ENCODE data around the gene TMEM187. TPM values are rescaled to one million over a fixed set of nuclear protein-coding genes. Genes with fewer than 3 reads are reported as not detected.

The TMEM187 gene
- total and polyA plus RNA-seq, 7 donors: 3.5 to 9.3 (median 3.8) TPM

GRCh38 chrX:154021131-154021611 is 48.6 kb downstream of the TMEM187 start:
- Histone ChIP-seq H3K27ac (peak overlapping the region; percentile 82 to 91 (median 88)), H3K9me3 (no peaks in the 10 kb centered on the region), H3K27me3 (no peaks in the 10 kb centered on the region), H3K36me3 (peaks cover 0 to 7% (median 0%) of the 10 kb centered on the region in 4 donors), H3K4me1 (peaks cover 0 to 25% (median 16%) of the 10 kb centered on the region in 4 donors), H3K4me3 (no peak overlapping the region)
- TF ChIP-seq CTCF (IDR thresholded peaks at IDR 0.05) (no peak), POLR2AphosphoS5 (IDR thresholded peaks at IDR 0.05) (peak in 1 of 4 donors; percentile 9), POLR2A (IDR thresholded peaks at IDR 0.05) (no peak), EP300 (IDR thresholded peaks at IDR 0.05) (no peak)
- intact Hi-C loops (cut with DNase I): no loop called here
- DNase-seq: no peak
- 70 to 87% methylated on average over 11 of the region's 11 CpGs for WGBS, 2 donors

- intact Hi-C loops (cut with DNase I): no loop called here
- no peak for DNase-seq
- peaks cover 0 to 25% (median 16%) of the 10 kb centered on the region in 4 donors for H3K4me1 ChIP-seq
- WGBS, 2 donors: 91 to 94% methylated on average over 5 of the region's 5 CpGs
- peak overlapping the region in 1 of 4 donors; percentile 28 for H3K27ac ChIP-seq
- H3K36me3 ChIP-seq: no peaks in the 10 kb centered on the region
- H3K9me3 ChIP-seq: no peaks in the 10 kb centered on the region
- TF ChIP-seq EP300 (IDR thresholded peaks at IDR 0.05): no peak
- no peak for TF ChIP-seq CTCF (IDR thresholded peaks at IDR 0.05)
- TF ChIP-seq POLR2AphosphoS5 (IDR thresholded peaks at IDR 0.05): no peak
- TF ChIP-seq POLR2A (IDR thresholded peaks at IDR 0.05): no peak
- no peaks in the 10 kb centered on the region for H3K27me3 ChIP-seq
- no peak overlapping the region for H3K4me3 ChIP-seq
Observed at GRCh38 chrX:154022108-154022507, 49.6 kb downstream of the TMEM187 start.

GRCh38 chrX:154023276-154024000 is 50.9 kb downstream of the TMEM187 start:
- WGBS, 2 donors: 83 to 85% methylated on average over 27 of the region's 27 CpGs
- no peaks in the 10 kb centered on the region for H3K27me3 ChIP-seq

GRCh38 chrX:154024271-154024670 is 51.7 kb downstream of the TMEM187 start:
- Histone ChIP-seq H3K36me3 (peaks cover 0 to 9% (median 0%) of the 10 kb centered on the region in 4 donors), H3K4me1 (peaks cover 0 to 15% (median 8%) of the 10 kb centered on the region in 4 donors), H3K9me3 (no peaks in the 10 kb centered on the region), H3K27ac (no peak overlapping the region), H3K4me3 (no peak overlapping the region), H3K27me3 (no peaks in the 10 kb centered on the region)
- no peak for TF ChIP-seq POLR2AphosphoS5 (IDR thresholded peaks at IDR 0.05)
- no peak for TF ChIP-seq CTCF (IDR thresholded peaks at IDR 0.05)
- TF ChIP-seq EP300 (IDR thresholded peaks at IDR 0.05): no peak
- 95 to 96% methylated on average over 15 of the region's 15 CpGs for WGBS, 2 donors
- intact Hi-C loops (cut with DNase I): no loop called here
- peak; percentile 50 for DNase-seq

More at GRCh38 chrX:154023276-154024000, 50.9 kb downstream of the TMEM187 start:
- peak; percentile 62 for DNase-seq
- Histone ChIP-seq H3K27ac (no peak overlapping the region), H3K36me3 (peaks cover 0 to 1% (median 0%) of the 10 kb centered on the region in 4 donors), H3K9me3 (no peaks in the 10 kb centered on the region), H3K4me3 (no peak overlapping the region), H3K4me1 (peaks cover 0 to 21% (median 14%) of the 10 kb centered on the region in 4 donors)
- TF ChIP-seq EP300 (IDR thresholded peaks at IDR 0.05): no peak
- TF ChIP-seq POLR2AphosphoS5 (IDR thresholded peaks at IDR 0.05): no peak
- TF ChIP-seq CTCF (IDR thresholded peaks at IDR 0.05): no peak
- TF ChIP-seq POLR2A (IDR thresholded peaks at IDR 0.05): no peak
- intact Hi-C loops (cut with DNase I): no loop called here

Data from sigmoid colon (tissue), 7 donors.